SU-DHL-6 (cell line): Measurements from ENCODE around the gene ERVMER34-1.

ENCODE experiments used
- EZH2phosphoT487 ChIP-seq: fragments of 200-600 bp; sonication (generic), shearing (Covaris generic); conservative IDR thresholded peaks from 2 replicates; pipeline ENCODE4 v1.6.1; 2018; ENCODE audit warnings: mild to moderate bottlenecking, antibody characterized with exemption, low read length, moderate library complexity, mixed read lengths
- TF ChIP-seq, protein P1 (sequence below): fragments of 200-600 bp; sonication (generic); IDR thresholded peaks from one replicate; pipeline ENCODE4 v1.5.1; 2017; ENCODE audit warnings: antibody characterized with exemption, mild to moderate bottlenecking, low read length, moderate library complexity; ENCODE audit not compliant: insufficient read depth, poor library complexity, severe bottlenecking

DNA sequence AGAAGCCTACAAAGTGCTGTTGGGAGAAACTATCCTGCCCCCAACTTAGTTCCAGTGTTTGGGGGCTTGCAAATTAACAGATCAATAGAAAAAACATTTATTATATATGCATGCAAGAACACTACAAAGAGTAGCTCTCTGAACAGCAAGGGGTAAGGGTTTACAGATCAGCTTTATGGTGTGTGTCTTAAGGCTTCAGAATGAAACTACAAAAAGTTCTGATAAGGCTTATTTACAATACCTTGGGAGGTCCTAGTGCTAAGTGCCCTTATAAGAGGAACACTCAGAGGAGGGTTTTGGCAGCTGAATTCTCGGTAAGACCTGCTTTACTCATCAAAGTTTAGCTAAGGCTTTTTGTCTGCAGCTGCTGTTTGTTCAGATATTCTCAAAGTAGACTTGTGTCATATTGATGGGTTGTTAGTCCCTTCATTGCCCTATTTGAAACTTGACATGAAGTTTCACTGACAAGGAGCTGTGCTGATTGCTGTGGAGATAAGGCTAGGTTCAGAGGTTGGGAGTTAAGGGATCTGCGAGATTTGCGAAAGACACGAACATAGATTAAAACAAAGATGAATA lies 7.7 kb downstream of the ERVMER34-1 start:
- TF ChIP-seq, protein P1, sequence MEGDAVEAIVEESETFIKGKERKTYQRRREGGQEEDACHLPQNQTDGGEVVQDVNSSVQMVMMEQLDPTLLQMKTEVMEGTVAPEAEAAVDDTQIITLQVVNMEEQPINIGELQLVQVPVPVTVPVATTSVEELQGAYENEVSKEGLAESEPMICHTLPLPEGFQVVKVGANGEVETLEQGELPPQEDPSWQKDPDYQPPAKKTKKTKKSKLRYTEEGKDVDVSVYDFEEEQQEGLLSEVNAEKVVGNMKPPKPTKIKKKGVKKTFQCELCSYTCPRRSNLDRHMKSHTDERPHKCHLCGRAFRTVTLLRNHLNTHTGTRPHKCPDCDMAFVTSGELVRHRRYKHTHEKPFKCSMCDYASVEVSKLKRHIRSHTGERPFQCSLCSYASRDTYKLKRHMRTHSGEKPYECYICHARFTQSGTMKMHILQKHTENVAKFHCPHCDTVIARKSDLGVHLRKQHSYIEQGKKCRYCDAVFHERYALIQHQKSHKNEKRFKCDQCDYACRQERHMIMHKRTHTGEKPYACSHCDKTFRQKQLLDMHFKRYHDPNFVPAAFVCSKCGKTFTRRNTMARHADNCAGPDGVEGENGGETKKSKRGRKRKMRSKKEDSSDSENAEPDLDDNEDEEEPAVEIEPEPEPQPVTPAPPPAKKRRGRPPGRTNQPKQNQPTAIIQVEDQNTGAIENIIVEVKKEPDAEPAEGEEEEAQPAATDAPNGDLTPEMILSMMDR: no peak
- no peak for TF ChIP-seq EZH2phosphoT487
